ENCODE measurements around the gene OR10G3. TPM values are rescaled to one million over a fixed set of nuclear protein-coding genes. Genes with fewer than 3 reads are reported as not detected.

Gene OR10G3
- total and polyA plus RNA-seq, 2 of the 4 experiments (the other 2 are of a cell fraction): not detected

DNA sequence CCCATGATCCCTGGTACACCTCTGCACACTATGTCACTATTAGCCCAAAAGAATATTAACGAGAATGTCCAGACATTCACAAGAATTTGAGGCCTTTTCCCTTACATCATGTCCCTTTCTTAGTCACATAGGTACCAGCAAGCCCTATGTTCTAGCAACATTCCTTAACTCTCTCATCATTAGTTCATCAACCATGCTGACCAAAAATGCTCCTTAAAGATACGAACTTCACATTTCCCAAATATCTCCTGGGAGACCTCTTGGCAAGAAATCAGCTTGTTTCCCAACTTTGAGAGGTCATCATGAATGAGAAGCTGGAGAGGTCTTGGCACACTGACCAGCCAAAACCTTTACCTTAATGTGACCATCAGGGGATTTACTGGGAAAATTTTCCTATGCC is 58.4 kb downstream of the OR10G3 start:
- BruUV-seq (replicated peaks): no TSS peak
- CTCF ChIA-PET: no interaction called here

More for the DNA sequence above, 58.4 kb downstream of the OR10G3 start:
- Histone ChIP-seq H2AK9ac (replicated peaks; ENCODE audit: low read depth, low read length, poor library complexity) (no peak overlapping the region), H4K91ac (ENCODE audit: insufficient read depth, low read depth, low read length) (no peak overlapping the region), H2BK120ac (ENCODE audit: low read depth, low read length) (no peak overlapping the region), H2AFZ (replicated peaks; ENCODE audit: low read length, poor library complexity) (peak overlapping the region; percentile 60), H3K4me2 (ENCODE audit: low read depth, low read length) (no peak overlapping the region), H4K20me1 (ENCODE audit: insufficient read depth, low read length) (no peaks in the 10 kb centered on the region; the same call in 1 of the 2 replicates), H3K4me3 (ENCODE audit: insufficient read depth, low read depth, low read length) (no peak overlapping the region), H2AK5ac (ENCODE audit: low read depth, low read length) (no peak overlapping the region), H3K14ac (replicated peaks; ENCODE audit: low read depth, low read length) (no peak overlapping the region), H3K79me1 (ENCODE audit: low read depth in 1 of 2, low read length in 2 of 2) (peaks cover 0 to 19% of the 10 kb centered on the region in 2 experiments; a peak in 2 of 4 replicates), H3K4me1 (ENCODE audit: control insufficient read depth, insufficient read depth, low read length) (peaks cover 4% of the 10 kb centered on the region), H2BK20ac (ENCODE audit: low read depth, low read length) (no peak overlapping the region), H3K36me3 (ENCODE audit: control insufficient read depth, insufficient read depth, low read length) (peaks cover 15% of the 10 kb centered on the region; the same call in 1 of the 2 replicates), H3K27me3 (ENCODE audit: control insufficient read depth, insufficient read depth, low read length) (no peaks in the 10 kb centered on the region), H3K23ac (ENCODE audit: low read depth, low read length) (no peak overlapping the region), H3K56ac (ENCODE audit: extremely low read depth, insufficient read depth, low read length) (no peak overlapping the region), H3K9ac (ENCODE audit: low read depth, low read length) (no peak overlapping the region), H2BK15ac (ENCODE audit: low read depth, low read length) (no peak overlapping the region), H4K5ac (ENCODE audit: low read depth, low read length) (no peak overlapping the region), H2BK5ac (ENCODE audit: low read depth, low read length, poor library complexity, severe bottlenecking) (no peak overlapping the region), H3K9me3 (ENCODE audit: control insufficient read depth, insufficient read depth, low read length) (no peaks in the 10 kb centered on the region), H4K8ac (ENCODE audit: low read depth in 2 of 2, low read length in 2 of 2) (no peak overlapping the region), H3K9me1 (ENCODE audit: insufficient read depth, low read length) (peaks cover 4% of the 10 kb centered on the region), H3K4ac (ENCODE audit: low read depth, low read length) (no peak overlapping the region), H3K27ac (ENCODE audit: insufficient read depth, low read length) (no peak overlapping the region), H3K18ac (ENCODE audit: low read depth, low read length) (no peak overlapping the region)
- POLR2A ChIA-PET (ENCODE audit: unreplicated experiment): interaction anchor here (0.5 to 0.7 kb wide), 2 partner anchors 10 to 251 kb away, joined by 3 to 4 read pairs; partner anchors contain the start of gene METTL3
- in situ Hi-C loops (cut with MboI; ENCODE audit: low sequenced_read_pairs): no loop called here
- WGBS, 2 experiments (ENCODE audit: extremely low coverage in 2 of 2, insufficient read length in 1 of 2): 70% methylated on average over 1 of the region's 2 CpGs; no CpG with 5 or more reads in 1 of the 2 experiments
- TF ChIP-seq MAZ (IDR thresholded peaks at IDR 0.05; ENCODE audit: borderline replicate concordance, low read depth, low read length): no peak
- no peak for TF ChIP-seq POLR2A (IDR thresholded peaks at IDR 0.05; ENCODE audit: low read depth, low read length)
- no peak for TF ChIP-seq CEBPB (IDR thresholded peaks at IDR 0.05; ENCODE audit: low read depth, low read length)
- no peak for TF ChIP-seq RFX5 (IDR thresholded peaks at IDR 0.05; ENCODE audit: low read depth, low read length)
- TF ChIP-seq RCOR1 (IDR thresholded peaks at IDR 0.05; ENCODE audit: insufficient replicate concordance, low read length): no peak
- TF ChIP-seq CHD1 (IDR thresholded peaks at IDR 0.05; ENCODE audit: low read depth, low read length): no peak
- TF ChIP-seq MXI1 (IDR thresholded peaks at IDR 0.05; ENCODE audit: borderline replicate concordance, low read depth, low read length): no peak
- TF ChIP-seq MAFK (IDR thresholded peaks at IDR 0.05; ENCODE audit: low read depth, low read length): no peak
- TF ChIP-seq, protein P1, sequence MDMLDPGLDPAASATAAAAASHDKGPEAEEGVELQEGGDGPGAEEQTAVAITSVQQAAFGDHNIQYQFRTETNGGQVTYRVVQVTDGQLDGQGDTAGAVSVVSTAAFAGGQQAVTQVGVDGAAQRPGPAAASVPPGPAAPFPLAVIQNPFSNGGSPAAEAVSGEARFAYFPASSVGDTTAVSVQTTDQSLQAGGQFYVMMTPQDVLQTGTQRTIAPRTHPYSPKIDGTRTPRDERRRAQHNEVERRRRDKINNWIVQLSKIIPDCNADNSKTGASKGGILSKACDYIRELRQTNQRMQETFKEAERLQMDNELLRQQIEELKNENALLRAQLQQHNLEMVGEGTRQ (IDR thresholded peaks at IDR 0.05; ENCODE audit: low read depth, low read length): no peak
- no peak for TF ChIP-seq SMC3 (IDR thresholded peaks at IDR 0.05; ENCODE audit: low read depth, low read length)
- TF ChIP-seq, protein P2, sequence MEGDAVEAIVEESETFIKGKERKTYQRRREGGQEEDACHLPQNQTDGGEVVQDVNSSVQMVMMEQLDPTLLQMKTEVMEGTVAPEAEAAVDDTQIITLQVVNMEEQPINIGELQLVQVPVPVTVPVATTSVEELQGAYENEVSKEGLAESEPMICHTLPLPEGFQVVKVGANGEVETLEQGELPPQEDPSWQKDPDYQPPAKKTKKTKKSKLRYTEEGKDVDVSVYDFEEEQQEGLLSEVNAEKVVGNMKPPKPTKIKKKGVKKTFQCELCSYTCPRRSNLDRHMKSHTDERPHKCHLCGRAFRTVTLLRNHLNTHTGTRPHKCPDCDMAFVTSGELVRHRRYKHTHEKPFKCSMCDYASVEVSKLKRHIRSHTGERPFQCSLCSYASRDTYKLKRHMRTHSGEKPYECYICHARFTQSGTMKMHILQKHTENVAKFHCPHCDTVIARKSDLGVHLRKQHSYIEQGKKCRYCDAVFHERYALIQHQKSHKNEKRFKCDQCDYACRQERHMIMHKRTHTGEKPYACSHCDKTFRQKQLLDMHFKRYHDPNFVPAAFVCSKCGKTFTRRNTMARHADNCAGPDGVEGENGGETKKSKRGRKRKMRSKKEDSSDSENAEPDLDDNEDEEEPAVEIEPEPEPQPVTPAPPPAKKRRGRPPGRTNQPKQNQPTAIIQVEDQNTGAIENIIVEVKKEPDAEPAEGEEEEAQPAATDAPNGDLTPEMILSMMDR (conservative IDR thresholded peaks at IDR 0.05; ENCODE audit: low read depth, low read length): no peak
- dilution Hi-C loops (cut with HindIII; ENCODE audit: low sequenced_read_pairs, unreplicated experiment): no loop called here
- intact Hi-C loops (cut with micrococcal nuclease): no loop called here
- DNase-seq (peak; percentile 57), ATAC-seq (ENCODE audit: low read depth) (no peak)
